ENCODE results near the gene PRICKLE1. TPM values are rescaled to one million over a fixed set of nuclear protein-coding genes. Genes with fewer than 3 reads are reported as not detected.

The PRICKLE1 gene
- total RNA-seq, 2 donors from 2014 or later, result 7.6 to 19.7 TPM

DNA sequence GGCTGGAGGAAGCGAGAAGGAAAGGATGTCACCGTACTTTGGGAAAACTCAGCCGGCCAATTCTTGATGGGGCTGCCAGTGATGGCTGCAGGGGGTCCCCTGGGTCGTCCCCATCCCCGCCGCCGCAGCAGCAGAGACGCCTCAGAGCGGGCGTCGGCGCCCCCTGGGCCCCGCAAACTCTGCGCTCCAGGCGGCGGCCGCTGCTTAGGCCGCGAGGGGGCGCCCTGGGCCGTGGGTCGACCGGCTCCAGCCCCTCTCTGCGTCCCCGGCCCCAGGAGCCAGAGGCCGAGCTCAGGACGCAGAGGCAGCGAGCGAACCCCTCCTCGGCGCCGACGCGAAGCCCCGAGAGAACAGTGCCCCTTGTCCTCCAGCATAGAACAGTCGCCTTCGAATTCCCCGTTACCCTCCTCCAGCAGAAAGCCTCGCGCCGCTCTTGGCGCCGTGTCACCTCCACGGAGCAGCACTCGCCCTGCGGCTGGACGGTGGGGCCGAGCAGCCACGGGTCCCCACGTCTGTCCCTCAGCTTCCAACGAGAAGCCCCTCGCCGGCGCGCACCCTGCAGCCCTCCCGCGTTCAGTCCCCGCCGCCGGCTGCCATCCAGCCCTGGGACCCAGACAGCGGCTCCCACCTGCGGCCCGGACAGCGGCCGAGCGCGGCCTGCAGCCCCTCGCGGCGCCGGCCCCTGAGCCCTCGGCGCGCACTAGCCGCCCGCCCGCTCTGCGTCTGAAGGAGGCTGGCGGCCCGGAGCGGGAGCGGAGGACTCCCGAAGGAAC lies 106.6 kb downstream of the PRICKLE1 start:
- Histone ChIP-seq H3K36me3 (no peaks in the 10 kb centered on the region), H3K27me3 (no peaks in the 10 kb centered on the region), H3K27ac (peak overlapping the region; percentile 83 to 86), H3K4me1 (peaks cover 0 to 20% of the 10 kb centered on the region in 2 donors), H3K4me3 (peak overlapping the region; percentile 70 to 89), H3K9me3 (no peaks in the 10 kb centered on the region)
- peak; percentile 65 for DNase-seq (ENCODE audit: low spot score)
- TF ChIP-seq, protein P1, sequence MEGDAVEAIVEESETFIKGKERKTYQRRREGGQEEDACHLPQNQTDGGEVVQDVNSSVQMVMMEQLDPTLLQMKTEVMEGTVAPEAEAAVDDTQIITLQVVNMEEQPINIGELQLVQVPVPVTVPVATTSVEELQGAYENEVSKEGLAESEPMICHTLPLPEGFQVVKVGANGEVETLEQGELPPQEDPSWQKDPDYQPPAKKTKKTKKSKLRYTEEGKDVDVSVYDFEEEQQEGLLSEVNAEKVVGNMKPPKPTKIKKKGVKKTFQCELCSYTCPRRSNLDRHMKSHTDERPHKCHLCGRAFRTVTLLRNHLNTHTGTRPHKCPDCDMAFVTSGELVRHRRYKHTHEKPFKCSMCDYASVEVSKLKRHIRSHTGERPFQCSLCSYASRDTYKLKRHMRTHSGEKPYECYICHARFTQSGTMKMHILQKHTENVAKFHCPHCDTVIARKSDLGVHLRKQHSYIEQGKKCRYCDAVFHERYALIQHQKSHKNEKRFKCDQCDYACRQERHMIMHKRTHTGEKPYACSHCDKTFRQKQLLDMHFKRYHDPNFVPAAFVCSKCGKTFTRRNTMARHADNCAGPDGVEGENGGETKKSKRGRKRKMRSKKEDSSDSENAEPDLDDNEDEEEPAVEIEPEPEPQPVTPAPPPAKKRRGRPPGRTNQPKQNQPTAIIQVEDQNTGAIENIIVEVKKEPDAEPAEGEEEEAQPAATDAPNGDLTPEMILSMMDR (IDR thresholded peaks at IDR 0.05), result peak; percentile 86 to 99

DNA sequence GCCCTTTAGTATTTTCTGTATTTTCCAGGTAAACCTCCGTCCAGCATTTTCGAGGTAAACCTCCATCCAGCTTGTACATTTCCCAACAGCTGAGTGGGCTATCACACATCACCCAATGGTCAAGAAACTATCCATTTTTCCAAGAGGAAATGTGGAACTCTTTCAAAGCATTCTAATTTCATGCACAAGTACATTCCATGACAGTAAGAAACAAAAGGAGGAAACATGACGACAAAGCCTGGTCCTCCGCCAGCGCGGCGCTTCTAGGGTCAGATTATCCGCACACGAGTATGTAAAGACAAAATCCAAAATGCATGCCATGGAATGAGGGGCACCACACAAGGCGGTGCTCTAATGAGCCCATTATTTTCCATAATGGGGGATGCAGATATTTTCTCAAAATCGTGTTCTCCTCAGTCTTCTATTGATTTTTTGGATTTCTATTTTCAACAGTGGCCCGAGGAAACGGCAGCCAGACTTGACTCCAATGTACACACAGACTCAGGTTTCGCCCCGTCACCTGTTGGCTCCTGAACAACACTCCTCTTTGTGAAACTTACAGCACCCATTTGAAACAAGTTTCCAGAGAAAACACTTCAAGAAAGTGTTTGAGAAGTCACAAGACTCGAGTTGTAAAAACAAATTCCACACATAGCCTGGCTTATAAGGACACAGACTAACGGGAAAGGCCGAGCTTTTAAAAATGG lies 107.4 kb downstream of the PRICKLE1 start:
- DNase-seq (ENCODE audit: low spot score), result peak; percentile 70
- H3K36me3 ChIP-seq, result no peaks in the 10 kb centered on the region
- H3K27me3 ChIP-seq, result no peaks in the 10 kb centered on the region
- TF ChIP-seq, protein P1 (IDR thresholded peaks at IDR 0.05), result no peak
- peak overlapping the region; percentile 70 to 89 for H3K4me3 ChIP-seq
- H3K27ac ChIP-seq, result peak overlapping the region; percentile 83 to 86
- H3K9me3 ChIP-seq, result no peaks in the 10 kb centered on the region
- peaks cover 0 to 20% of the 10 kb centered on the region in 2 donors for H3K4me1 ChIP-seq

DNA sequence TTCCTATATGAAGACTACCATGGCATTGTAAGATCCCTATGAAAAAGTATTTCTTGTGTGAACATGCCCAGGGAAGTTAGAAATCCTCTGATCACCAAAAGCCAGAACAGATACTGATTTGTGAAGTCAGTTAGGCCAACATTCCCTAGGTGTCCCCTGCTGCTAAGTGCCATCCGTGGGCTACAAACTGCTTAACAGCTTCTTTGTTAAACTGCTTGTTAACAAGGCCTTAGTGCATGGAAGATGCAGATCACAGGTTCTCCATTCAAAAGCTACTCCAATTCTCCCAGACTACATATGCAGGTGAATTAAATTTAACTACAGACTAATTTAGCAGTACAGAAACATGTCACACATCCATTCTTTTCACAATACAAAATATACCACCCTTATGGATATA lies 108.2 kb downstream of the PRICKLE1 start:
- TF ChIP-seq, protein P1 (IDR thresholded peaks at IDR 0.05), result no peak
- Histone ChIP-seq H3K9me3 (no peaks in the 10 kb centered on the region), H3K36me3 (no peaks in the 10 kb centered on the region), H3K27me3 (no peaks in the 10 kb centered on the region), H3K27ac (peak overlapping the region; percentile 46 to 86), H3K4me1 (peaks cover 0 to 20% of the 10 kb centered on the region in 2 donors), H3K4me3 (no peak overlapping the region)
- DNase-seq (ENCODE audit: low spot score), result no peak

DNA sequence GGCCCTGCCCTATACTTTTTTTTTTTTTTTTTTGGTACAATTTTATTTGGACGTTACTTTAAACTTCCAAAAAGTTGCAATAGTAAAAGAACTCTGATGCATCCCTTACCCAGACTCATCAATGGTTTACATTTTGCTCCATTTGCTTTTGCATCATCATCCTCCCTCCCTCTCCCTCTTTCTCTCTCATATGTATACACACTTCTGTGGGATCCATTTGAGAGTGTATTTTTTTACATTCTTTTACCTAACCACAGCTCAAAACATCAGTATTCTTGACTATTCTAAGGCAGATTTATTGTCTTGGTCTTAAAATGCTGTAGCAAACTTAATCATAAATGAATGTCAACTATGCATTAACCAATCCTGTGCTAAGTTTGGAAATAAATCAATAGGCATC lies 111.6 kb downstream of the PRICKLE1 start:
- Histone ChIP-seq H3K4me3 (no peak overlapping the region), H3K4me1 (peaks cover 0 to 10% of the 10 kb centered on the region in 2 donors), H3K9me3 (no peaks in the 10 kb centered on the region), H3K36me3 (no peaks in the 10 kb centered on the region), H3K27ac (no peak overlapping the region), H3K27me3 (no peaks in the 10 kb centered on the region)
- no peak for DNase-seq (ENCODE audit: low spot score)
- TF ChIP-seq, protein P1 (IDR thresholded peaks at IDR 0.05), result no peak

DNA sequence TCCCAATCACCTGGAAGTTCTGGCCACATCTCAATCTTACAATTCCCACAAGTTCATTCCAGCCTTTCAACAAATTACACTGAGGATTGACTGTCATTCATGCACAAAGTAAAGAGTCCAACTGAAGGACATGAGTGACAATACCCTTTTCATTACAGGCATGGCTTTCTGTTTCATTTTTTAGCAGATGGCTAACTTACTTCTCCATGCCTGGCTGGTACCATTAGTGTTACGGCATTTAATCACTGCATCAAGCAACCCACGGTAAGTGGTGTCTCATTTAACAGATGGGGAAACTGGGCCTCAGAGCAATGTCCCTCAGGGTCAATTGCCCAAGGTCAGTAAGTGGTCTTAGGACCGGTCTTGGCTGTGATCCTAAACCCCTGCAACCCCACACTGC lies 114.4 kb downstream of the PRICKLE1 start:
- Histone ChIP-seq H3K27me3 (no peaks in the 10 kb centered on the region), H3K9me3 (no peaks in the 10 kb centered on the region), H3K27ac (no peak overlapping the region), H3K36me3 (no peaks in the 10 kb centered on the region), H3K4me3 (no peak overlapping the region), H3K4me1 (peaks cover 0 to 12% of the 10 kb centered on the region in 2 donors)
- TF ChIP-seq, protein P1 (IDR thresholded peaks at IDR 0.05), result no peak
- no peak for DNase-seq (ENCODE audit: low spot score)

Data from right atrium auricular region (tissue), 2 donors.